NCI-H187 (cell line): ENCODE measurements around the gene PMFBP1.
"Not testable (repeated sequence)": the region's sequence is repeated elsewhere in the genome, so short reads cannot be mapped to it uniquely, and the experiment has no call there.

Experiments
- DNase-seq, 2 experiments: peaks; one replicate each; lab custom pipeline; 2025; lab: John Stamatoyannopoulos, UW

Gene PMFBP1

DNA sequence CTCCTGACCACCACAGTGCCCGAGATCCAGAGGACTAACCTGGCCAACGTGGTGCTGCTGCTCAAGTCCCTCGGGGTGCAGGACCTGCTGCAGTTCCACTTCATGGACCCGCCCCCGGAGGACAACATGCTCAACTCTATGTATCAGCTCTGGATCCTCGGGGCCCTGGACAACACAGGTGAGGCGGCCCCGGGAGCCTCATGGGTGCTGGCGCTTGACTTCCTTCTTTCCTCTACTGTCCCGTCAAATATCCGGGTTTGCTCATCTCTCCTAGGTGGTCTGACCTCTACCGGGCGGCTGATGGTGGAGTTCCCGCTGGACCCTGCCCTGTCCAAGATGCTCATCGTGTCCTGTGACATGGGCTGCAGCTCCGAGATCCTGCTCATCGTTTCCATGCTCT, 64.6 kb downstream of the PMFBP1 start:
- DNase-seq = no peak

DNA sequence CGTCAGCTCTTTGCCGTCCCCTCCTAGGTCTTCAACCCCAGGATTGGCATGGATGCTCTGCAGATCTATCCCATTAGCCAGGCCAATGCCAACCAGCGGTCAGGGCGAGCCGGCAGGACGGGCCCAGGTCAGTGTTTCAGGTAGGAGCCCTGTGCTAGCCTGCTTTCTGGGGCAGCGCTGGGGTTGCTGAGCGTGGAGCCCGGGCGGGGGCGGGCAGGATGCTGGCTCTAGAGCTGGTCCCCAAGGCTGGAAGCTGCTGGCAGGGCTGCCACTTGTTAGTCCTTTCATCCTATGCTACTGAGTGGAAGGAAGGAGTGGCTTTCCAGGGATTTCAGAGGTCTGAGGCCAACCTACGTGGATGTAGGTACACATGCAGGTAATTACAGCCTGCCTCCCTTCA, 66.0 kb downstream of the PMFBP1 start:
- DNase-seq = no peak

DNA sequence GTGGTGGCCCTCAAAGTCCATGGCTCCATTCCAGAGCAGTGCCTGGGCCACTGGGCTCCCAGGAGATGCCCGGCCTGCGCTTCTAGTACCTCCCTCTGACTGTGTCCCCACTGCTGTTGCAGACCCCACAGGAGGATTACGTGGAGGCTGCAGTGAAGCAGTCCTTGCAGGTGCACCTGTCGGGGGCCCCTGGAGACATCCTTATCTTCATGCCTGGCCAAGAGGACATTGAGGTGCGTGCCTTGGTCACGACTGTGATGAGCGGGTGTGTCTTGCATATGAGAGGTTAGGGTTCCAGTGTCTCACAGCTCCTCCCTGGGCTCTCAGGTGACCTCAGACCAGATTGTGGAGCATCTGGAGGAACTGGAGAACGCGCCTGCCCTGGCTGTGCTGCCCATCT, 67.0 kb downstream of the PMFBP1 start:
- no peak for DNase-seq

DNA sequence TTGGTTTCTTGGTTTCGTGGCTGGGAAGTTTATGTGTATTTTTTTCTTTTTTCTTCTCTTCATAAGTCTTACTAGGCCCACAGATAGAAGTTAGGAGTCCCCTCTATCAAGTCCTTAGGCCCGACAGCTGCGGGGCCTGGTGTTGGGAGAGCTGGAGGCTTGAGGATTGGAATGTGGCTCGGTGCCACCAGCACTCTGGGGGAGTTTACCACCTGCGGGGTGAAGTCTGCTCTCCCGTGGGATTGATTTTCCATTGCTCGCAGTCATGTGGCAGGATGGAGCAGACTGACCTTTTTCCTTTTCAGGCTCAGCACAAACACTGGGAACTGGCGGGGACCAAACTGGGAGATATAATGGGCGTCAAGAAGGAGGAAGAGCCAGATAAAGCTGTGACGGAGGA, 70.8 kb downstream of the PMFBP1 start:
- DNase-seq = no peak

DNA sequence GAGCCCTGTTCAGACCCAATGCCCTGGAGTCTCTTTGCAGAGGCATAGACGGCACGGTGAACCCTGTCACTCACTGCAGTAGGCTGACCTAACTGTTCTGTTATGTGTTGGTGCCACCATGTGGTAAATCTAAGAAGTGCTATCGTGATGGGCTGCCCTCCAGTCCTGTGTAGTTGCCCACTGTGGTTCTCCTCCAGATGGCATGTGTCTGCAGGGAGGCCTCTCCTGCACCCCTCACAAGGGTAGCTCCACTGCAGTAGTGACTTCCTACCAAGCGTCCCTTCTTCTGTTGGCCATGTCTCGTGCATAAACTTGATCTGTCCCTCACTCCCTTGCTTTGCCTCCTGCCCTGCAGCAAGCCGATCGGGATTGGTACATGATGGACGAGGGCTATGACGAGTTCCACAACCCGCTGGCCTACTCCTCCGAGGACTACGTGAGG, 72.6 kb downstream of the PMFBP1 start:
- no peak for DNase-seq

DNA sequence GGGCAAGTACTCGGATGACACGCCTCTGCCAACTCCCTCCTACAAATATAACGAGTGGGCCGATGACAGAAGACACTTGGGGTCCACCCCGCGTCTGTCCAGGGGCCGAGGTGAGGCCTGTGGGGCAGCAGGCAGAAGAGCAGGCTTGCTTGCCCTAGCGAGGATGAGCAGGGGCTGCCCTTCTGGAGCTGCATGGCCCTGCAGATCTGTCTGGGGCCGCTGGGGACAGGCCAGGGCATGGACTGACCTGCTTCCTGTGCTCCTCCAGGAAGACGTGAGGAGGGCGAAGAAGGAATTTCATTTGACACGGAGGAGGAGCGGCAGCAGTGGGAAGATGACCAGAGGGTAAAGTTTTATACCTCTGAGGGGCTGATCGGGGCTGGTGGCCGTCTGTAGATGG, 73.0 kb downstream of the PMFBP1 start:
- no peak for DNase-seq

DNA sequence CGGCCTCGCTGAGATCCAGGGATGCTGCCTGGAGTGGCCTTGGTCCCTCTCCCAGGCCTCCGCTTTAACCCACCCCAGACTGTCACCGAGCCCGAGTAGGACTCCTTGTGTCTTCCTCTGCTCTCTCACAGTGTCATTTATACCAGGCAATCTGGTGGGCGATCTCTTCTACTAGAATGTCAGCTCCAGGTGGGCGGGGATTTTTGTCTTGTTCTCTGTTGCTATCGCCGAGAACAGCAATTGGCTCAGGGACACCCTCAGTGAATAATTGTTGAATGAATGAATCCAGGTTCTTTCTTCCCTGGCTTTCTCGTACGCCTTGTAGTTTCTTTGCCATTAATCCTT, 77.7 kb downstream of the PMFBP1 start:
- DNase-seq = no peak

DNA sequence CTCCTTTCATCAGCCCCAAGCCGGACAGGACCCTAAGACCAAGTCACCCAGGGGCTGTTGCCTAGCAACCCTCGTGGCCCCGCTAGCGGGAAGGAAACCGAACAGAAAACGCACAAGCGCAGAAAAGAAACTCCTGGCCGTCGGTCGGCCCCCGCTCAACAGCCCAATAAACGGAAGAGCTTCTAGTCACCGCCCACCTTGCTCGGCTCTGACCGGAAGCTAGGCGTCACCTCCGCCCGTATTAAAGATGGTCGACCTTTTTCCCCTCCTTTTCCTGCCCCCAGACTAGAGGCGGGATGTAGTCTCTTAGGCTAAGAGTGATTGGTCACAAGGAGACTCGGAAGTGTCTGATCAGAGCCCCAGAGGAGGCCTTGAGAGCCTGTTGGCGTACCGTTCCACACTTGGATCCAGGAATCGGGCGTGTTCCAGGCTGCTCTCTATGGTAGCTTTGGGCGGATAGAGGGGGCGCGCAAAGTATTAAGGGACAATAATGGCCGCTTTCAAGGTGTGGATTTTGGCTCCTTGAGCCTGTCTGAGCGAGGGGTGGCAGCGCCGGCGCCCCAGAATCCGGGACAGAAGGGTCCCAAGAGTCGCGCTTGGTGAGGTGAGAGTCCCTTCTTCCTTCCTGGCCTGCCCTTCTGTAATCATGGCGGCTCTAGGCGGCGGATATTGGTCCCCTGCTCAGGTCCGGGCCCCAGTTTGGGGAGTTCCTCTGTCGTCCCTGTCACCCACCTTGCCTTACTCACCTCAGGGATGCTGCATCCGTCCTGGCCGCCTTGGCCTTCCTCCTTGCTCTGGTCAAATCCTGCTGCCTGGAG, 78.3 kb downstream of the PMFBP1 start, which contains the start of the genes DHX38 and TXNL4B:
Gene DHX38, plus strand, starts transcription at position 400 of the 818 bp plus-strand sequence. CDS start 2,311 bp downstream, outside the sequence.
Gene TXNL4B, minus strand, starts transcription at position 173 of the 818 bp plus-strand sequence. CDS start 2,871 bp downstream, outside the sequence.
- DNase-seq = peak; percentile 64 to 78

DNA sequence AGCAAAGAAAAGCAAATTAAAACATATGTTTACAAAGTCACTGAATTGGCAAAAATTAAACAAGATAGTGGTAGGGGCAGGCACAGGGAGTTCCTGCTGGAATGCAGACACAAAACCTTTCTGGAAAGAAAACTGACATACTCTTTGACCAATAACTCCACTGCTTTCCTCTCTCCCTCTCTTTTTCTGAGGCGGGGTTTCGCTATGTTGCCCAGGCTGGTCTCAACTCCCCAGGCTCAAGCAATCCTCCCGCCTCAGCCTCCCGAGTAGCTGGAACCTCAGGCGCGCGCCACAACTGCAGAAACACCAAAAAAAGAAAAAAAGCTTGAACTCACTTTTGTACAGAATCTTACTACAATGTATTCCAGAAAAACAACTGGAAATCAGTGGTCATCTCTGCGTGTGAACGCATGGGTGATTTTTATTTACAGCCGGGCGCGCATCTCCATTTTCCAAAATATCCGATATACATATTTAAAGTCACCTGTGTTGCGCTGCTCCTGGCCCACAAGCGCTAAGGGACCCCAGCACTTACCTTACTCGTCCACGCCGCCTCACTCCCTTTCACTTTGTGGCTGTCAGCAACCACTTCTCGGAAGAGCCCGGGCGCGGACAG, 79.0 kb downstream of the PMFBP1 start:
- DNase-seq = no peak

DNA sequence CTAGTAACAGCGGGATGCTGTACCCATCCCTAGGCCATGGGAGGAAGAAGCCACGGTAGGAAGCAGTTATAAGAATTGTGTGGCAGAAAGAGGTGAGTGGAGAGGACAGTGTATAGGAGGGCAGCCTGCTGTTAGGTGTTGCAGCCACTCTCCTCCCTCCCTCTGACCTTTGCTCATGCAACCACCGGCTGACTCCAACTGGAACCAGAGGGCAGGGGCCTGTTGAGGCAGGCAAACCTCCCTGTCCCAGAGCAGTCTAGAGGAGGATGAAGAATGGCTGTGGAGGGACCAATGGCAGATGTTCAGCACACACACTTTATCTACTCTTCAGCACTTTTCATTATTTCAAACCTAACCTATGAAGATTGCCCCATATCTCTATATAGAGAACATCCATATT, 80.7 kb downstream of the PMFBP1 start:
- DNase-seq = no peak

DNA sequence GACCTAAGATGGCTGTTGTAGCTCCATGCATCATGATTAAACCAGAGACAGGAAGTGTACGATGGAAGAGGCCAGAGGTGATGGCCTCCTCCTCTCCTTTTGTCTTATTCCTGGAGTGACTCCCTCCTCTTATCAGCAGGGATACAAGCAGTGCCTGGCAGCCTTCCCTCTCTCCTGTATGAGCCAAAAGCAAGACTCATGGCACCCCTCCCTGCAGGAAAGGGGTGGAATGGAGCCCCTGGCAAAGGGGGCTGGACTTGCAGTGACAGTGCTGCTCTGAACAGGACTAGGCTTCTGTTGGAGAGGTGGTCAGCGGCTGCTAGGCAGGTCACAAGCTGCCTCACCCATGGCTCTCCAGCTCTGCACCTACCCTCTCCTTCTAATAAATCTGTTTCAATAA, 87.0 kb downstream of the PMFBP1 start:
- no peak for DNase-seq

DNA sequence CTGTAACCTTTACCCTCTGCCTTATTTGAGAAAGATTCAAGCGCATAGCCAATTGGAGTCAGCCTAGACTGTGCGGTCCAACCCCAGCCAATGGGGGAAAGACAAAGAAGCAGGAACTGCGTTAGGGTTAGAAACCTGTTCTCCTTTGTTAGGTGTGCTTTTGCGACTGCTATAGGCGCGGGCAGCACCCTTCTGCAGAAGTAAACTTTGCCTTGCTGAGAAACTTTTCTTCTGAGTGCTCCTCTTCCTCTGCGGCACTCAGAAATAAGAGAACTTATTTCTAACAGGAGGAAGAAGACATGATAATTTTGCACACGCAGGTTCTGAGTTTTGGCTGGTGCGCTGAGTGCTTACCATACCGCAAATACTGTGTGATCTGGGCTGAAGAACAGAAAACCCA, 87.5 kb downstream of the PMFBP1 start:
- DNase-seq = no peak

DNA sequence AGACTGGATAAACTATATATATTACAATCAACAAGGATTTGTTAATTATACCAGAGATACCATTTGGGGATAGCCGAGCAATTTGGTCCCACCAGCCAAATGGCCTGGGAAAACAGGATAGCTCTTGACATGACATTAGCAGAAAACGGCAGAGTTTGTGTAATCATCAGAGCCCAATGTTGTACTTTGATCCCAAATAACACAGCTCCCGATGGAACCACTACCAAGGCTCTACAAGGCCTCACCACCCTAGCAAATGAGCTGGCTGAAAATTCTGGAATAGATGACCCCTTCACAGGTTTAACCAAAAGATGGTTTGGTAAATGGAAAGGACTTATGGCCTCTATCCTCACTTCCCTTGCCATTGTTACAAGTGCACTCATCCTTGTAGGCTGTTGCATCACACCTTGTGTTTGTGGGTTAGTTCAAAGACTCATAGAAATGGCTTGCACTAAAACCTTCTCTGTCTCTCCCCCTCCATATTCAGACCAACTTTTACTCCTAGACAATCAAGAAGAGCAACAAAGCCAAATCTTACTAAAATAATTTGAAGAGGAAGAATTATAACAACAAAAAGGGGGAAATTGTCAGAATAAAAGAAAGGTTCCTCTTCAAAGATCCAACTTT, 88.1 kb downstream of the PMFBP1 start:
- no peak for DNase-seq

DNA sequence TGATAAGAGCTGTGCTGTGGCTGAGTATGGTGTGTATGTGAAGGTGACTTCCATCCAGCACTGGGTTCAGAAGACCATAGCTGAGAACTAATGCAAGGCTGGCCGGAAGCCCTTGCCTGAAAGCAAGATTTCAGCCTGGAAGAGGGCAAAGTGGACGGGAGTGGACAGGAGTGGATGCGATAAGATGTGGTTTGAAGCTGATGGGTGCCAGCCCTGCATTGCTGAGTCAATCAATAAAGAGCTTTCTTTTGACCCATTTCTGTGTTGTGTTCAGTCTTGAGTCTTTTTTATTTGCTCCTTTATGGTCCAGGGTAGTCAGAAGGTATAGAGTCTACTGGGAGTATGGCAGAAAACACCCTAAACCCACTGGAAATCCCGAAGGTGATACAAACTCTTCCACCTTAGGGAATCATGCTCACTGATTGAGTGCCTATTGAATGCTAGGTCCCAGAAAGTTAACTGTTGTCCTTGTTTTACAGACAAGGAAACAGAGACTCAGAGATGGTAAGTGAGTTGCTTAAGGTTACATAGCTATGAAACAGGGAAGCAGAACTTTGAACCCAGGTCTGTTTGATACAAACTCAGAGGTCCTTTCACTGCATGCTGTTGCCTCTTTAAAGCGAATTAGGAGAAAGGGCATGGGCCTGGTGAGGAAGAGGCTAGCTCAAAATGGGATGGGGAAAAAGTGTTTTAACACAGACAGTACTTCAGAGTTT, 94.8 kb downstream of the PMFBP1 start:
- not testable (repeated sequence) for DNase-seq

DNA sequence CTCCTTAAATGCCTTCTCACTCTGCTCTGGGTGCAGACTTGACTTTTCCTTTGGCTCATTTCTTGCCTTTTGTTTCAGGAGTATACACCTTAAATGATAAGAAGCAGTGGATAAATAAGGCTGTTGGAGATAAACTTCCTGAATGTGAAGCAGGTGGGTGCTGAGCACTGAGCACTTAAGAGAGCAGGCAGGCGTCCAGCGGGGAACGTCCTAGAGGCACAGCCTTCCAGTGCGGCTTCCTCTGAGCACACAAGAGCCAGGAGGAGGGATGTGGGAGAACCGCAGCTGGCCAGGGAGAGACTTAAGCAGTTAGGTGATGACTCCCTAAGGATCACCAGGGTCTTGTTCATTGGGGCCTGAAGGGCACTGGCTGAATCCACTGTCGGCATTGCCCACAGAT, 96.9 kb downstream of the PMFBP1 start:
- not testable (repeated sequence) for DNase-seq

DNA sequence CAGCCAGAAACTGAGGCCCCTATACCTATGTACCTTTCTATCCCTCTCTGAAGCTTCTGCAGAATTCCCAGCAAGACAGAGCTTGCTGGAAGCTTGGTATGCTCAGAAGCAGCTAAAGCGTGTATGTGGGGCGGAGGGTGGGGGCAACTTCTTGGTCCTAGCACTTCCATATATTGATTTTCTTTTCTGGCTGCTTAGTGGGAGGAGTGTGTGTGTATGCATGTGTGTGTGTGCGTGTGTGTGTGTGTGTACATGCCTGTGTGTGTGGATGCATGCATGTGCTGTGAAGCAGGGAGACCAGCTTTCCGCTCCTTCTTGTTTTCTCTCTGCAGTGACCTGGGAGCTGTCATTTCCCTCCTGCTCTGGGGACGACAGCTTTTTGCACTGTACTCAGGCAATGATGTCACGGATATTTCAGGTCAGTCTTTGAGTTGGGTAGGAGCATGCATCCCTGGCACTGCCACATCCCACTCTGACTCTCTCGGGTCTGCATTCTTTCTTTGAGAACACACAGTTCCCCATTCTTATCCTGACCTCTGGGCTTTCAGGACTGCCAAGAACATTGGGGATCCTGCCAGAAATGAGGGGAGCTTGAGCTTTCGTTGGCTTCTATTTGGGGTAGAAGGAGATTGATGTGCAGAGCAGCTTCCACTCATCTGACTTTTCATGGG, 98.3 kb downstream of the PMFBP1 start:
- DNase-seq = no peak

DNA sequence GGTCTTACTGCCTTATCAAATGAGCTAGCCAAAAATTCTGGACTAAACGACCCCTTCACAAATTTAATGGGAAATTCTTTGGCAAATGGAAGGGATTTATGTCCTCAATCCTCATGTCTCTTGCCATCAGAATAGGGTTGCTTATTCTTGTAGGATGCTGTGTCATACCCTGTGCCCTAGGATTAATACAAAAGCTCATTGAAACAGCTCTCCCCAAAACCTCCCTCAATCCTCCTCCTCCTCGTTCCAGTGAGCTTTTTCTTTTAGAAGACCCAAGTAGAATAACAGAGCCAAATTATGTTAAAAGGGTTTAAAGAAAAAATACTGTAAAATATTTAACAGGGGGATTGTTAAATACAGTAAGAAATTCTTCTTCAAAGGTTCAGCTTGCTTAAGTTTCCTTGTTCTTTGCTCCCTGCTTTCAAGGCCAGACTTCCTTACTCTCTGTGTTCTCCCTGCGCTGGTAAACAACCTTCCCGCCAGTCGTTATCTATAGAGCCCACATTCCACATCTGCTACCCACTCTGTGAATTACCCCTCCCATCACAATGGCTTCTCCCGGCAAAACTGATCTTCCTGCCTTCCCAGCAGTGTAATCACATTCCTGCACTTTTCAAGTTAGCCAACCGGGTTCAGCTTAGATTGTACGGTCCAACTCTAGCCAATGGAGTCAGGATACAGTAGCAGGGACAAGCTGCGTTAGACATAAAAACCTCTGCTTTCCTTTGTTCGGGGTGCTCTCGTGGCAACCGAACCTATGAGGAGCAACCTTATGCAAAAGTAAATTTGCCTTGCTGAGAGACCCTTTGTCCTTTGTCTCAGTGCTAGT, 99.2 kb downstream of the PMFBP1 start:
- DNase-seq = no peak
